H1 (cell line): Measurements from ENCODE around the gene GSTO1.

Experiments used
- ATF3 ChIP-seq: IDR thresholded peaks from 2 replicates; pipeline ENCODE4 v1.6.1; 2011; ENCODE audit warnings: low read depth, mild to moderate bottlenecking, low read length; ENCODE audit not compliant: insufficient read depth
- CTCF ChIP-seq, 3 experiments: IDR thresholded peaks; 1 replicate in 2 of 3; 2 replicates in 1 of 3; pipeline versions ENCODE4 v1.5.1 to v1.6.1; 2011; ENCODE audit warnings: low read length in 3 of 3, mild to moderate bottlenecking in 3 of 3, inconsistent platforms in 2 of 3, low read depth in 1 of 3, moderate library complexity in 1 of 3; ENCODE audit not compliant: insufficient read depth in 1 of 3; ENCODE audit errors: control extremely low read depth in 1 of 3
- E2F6 ChIP-seq: IDR thresholded peaks from 2 replicates; pipeline ENCODE4 v1.6.1; 2012; ENCODE audit warnings: inconsistent platforms
- KDM1A ChIP-seq: fragments of 200-600, 300-600 bp; sonication (generic); IDR thresholded peaks from 2 replicates; pipeline ENCODE4 v1.7.1; 2016; ENCODE audit warnings: mild to moderate bottlenecking, low read length, borderline replicate concordance
- POLR2A ChIP-seq, 2 experiments: IDR thresholded peaks; 1 replicate in 1 of 2; 2 replicates in 1 of 2; pipeline ENCODE4 v1.6.1; 2011; ENCODE audit warnings: low read depth in 2 of 2, low read length in 2 of 2, mild to moderate bottlenecking in 2 of 2; ENCODE audit errors: control extremely low read depth in 1 of 2
- RXRA ChIP-seq: IDR thresholded peaks from 2 replicates; pipeline ENCODE4 v1.6.1; 2011; ENCODE audit warnings: low read depth, mild to moderate bottlenecking, low read length, moderate library complexity; ENCODE audit not compliant: insufficient read depth
- SP2 ChIP-seq: IDR thresholded peaks from 2 replicates; pipeline ENCODE4 v1.6.1; 2012; ENCODE audit warnings: mild to moderate bottlenecking, low read length, inconsistent platforms
- TAF1 ChIP-seq: IDR thresholded peaks from 2 replicates; pipeline ENCODE4 v1.6.1; 2011; ENCODE audit warnings: mild to moderate bottlenecking, low read depth, low read length
- TBP ChIP-seq: IDR thresholded peaks from 2 replicates; pipeline ENCODE4 v1.6.1; 2011; ENCODE audit warnings: low read depth, low read length, improper control_type of control experiment
- USF2 ChIP-seq: IDR thresholded peaks from 2 replicates; pipeline ENCODE4 v1.6.1; 2011; ENCODE audit warnings: low read length, improper control_type of control experiment

- no peak for TF ChIP-seq CTCF (IDR thresholded peaks at IDR 0.05; ENCODE audit: control extremely low read depth in 1 of 3, insufficient read depth in 1 of 3, low read depth in 1 of 3, low read length in 3 of 3)
- no peak for TF ChIP-seq TBP
- TF ChIP-seq RXRA: no peak
- no peak for TF ChIP-seq SP2
- no peak for TF ChIP-seq TAF1
- TF ChIP-seq POLR2A (IDR thresholded peaks at IDR 0.05; ENCODE audit: control extremely low read depth in 1 of 2, low read depth in 2 of 2, low read length in 2 of 2): no peak
- TF ChIP-seq KDM1A: no peak
- TF ChIP-seq E2F6: no peak
- no peak for TF ChIP-seq USF2
- TF ChIP-seq ATF3: no peak
Observed at GRCh38 chr10:104242545-104242944, 12.1 kb upstream of the GSTO1 start.
